ENCODE measurements around the gene SMIM20.

Gene SMIM20

DNA sequence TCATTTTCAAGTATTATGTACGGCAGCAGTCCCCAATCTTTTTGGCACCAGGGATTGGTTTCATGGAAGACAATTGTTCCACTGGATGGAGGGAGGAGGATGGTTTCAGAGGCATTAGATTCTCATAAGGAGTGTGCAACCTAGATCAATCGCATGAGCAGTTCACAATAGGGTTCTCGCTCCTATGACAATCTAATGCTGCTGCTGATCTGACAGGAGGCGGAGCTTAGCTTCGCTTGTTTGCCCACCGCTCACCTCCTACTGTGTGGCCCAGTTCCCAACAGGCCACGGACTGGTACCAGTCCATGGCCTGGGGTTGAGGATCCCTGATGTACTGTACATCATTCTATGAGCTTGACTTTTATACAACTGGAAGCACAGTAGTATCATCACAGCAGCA is 48.4 kb downstream of the SMIM20 start:
- no peak overlapping the region for H3K27ac ChIP-seq
- TF ChIP-seq, protein P1, sequence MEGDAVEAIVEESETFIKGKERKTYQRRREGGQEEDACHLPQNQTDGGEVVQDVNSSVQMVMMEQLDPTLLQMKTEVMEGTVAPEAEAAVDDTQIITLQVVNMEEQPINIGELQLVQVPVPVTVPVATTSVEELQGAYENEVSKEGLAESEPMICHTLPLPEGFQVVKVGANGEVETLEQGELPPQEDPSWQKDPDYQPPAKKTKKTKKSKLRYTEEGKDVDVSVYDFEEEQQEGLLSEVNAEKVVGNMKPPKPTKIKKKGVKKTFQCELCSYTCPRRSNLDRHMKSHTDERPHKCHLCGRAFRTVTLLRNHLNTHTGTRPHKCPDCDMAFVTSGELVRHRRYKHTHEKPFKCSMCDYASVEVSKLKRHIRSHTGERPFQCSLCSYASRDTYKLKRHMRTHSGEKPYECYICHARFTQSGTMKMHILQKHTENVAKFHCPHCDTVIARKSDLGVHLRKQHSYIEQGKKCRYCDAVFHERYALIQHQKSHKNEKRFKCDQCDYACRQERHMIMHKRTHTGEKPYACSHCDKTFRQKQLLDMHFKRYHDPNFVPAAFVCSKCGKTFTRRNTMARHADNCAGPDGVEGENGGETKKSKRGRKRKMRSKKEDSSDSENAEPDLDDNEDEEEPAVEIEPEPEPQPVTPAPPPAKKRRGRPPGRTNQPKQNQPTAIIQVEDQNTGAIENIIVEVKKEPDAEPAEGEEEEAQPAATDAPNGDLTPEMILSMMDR (conservative IDR thresholded peaks at IDR 0.05): no peak

DNA sequence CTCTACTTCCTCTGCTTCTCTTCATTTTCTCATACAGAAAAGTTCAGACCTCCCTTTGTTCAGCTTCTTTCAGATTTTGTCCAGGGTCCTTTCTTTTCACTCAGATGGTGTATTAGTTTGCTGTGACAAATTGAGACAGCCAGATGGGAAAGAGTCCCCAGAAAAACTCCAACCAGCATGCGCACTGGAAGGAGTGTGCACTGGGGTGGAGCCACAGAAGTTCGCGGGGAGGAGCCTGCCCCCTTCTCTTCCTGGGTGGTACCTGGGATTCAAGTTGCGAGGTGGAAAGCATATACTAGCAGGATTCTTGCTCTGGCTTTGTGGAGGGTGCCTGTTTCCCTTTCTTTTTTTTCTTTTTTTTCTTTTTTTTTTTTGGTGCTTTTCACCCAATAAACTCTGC is 51.6 kb downstream of the SMIM20 start:
- H3K27ac ChIP-seq: no peak overlapping the region
- TF ChIP-seq, protein P1 (conservative IDR thresholded peaks at IDR 0.05): no peak

- H3K27ac ChIP-seq: no peak overlapping the region
- TF ChIP-seq, protein P1 (conservative IDR thresholded peaks at IDR 0.05): no peak
Observed at GRCh38 chr4:25966171-25966570, 52.2 kb downstream of the SMIM20 start.

DNA sequence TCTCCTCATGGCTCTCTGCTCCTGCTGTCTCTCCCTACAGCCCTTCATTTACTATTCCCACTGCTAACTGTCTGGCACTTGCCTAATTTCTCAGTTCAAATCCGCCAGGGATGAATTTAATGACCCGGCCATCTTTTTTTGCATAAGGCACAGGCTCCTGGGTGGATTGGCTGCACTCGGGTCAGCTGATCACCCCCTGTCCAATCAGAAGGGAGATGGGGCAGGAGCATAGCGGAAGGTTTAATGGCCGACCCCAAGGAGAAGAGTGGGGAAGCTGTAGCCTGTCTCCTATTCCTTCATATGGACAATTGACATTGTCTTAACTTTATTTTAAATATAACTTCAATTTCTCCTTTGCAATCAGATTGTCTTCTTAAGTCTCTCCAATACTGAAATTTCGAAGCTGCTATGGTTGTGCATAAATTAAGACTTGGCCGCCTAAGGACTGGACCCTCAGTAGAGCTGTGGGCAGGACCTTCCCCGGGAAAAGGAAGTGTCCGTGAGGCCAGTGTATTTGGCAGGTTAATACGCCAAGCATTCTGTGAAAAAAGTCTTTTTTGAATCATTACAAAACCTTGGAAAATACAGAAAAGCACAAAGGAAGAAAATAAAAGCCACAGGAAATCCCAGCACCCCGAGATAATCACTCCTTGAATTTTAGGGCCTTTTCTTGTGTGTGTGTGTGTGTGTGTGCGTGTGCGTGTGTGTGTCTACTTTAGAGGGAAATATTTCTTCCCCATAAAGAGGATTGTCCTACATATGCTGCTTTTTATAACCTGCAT is 55.5 kb downstream of the SMIM20 start:
- no peak overlapping the region for H3K27ac ChIP-seq
- TF ChIP-seq, protein P1 (conservative IDR thresholded peaks at IDR 0.05): no peak

- H3K27ac ChIP-seq: no peak overlapping the region
- TF ChIP-seq, protein P1 (conservative IDR thresholded peaks at IDR 0.05): no peak
Observed at GRCh38 chr4:25970226-25970675, 56.2 kb downstream of the SMIM20 start.

DNA sequence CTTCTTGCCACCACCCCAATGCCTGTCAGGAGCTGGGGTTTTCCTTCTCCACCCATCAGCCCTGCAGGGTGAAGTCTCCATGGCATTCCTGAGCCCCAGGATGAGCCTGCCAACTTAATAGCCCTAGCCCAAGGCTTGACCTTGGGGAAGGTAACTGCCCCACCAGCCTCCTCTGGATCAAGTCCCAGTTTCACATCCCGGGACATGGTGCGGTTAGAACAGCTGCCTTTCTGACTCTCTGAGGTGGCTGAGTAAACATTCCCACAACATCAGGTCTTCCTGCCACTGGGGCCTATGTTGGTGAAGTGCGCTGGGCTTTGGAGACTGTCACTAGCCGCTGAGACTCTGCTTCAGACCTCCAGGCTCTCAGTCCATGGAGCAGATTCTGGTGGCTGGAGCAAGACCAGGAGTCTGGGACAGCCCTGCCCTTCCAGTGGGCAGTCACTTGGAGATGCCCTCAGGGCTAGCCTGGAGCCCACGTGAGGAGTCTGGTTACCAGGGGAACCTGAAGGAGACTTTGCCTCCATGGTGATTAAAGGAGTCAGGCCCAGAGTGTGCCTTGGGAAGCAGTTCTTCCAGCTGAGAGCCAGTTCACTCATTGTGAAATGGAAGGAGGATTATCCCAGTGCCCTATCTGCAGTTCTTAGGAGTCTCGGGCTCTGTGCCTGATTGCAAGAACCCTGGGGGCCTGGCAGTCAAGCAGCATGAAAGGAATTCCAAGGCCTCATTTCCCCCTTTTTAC is 56.8 kb downstream of the SMIM20 start:
- no peak overlapping the region for H3K27ac ChIP-seq
- TF ChIP-seq, protein P1 (conservative IDR thresholded peaks at IDR 0.05): no peak

DNA sequence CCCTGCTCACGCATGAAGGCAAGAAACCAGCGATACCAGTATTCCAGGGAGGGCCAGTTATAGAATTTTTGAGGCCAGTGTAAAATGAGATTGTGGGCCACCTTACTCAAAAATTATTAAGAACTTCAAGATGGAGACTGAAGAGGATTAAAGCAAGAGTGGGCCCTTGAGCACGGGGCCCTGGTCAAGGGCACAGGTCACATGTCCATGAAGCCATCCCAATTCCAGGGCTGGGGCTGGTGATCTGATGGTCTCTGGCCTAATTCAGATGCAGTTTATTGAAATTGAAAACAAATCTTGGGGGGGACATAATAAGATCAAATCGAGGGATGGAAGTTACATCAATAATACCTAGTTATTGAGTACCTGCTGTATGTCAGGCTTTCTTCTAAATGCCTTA is 58.3 kb downstream of the SMIM20 start:
- TF ChIP-seq, protein P1 (conservative IDR thresholded peaks at IDR 0.05): no peak
- no peak overlapping the region for H3K27ac ChIP-seq

All from VCaP (cell line).